Measurements from ENCODE around the gene PIGU.

- TF ChIP-seq, protein P1, sequence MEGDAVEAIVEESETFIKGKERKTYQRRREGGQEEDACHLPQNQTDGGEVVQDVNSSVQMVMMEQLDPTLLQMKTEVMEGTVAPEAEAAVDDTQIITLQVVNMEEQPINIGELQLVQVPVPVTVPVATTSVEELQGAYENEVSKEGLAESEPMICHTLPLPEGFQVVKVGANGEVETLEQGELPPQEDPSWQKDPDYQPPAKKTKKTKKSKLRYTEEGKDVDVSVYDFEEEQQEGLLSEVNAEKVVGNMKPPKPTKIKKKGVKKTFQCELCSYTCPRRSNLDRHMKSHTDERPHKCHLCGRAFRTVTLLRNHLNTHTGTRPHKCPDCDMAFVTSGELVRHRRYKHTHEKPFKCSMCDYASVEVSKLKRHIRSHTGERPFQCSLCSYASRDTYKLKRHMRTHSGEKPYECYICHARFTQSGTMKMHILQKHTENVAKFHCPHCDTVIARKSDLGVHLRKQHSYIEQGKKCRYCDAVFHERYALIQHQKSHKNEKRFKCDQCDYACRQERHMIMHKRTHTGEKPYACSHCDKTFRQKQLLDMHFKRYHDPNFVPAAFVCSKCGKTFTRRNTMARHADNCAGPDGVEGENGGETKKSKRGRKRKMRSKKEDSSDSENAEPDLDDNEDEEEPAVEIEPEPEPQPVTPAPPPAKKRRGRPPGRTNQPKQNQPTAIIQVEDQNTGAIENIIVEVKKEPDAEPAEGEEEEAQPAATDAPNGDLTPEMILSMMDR (IDR thresholded peaks at IDR 0.05) = no peak
- no peak for TF ChIP-seq POLR2A (IDR thresholded peaks at IDR 0.05)
- TF ChIP-seq EP300 (IDR thresholded peaks at IDR 0.05) = no peak
These were observed 775 bp downstream of the PIGU start for GRCh38 chr20:34675993-34676641.

Data from stomach (tissue), 4 donors.